Retinal pigment epithelial cell (primary cell): ENCODE measurements around the gene TMEFF2.

Experiments used
- DNase-seq: peaks from one replicate; pipeline ENCODE4 v3.0.0-alpha.2; 2010; ENCODE audit warnings: low read depth
- H3K4me3 ChIP-seq: 2 replicates; pipeline ENCODE4 v1.5.1; 2011; ENCODE audit warnings: mild to moderate bottlenecking, low read length, control low read depth, moderate library complexity
- TF ChIP-seq, protein P1 (sequence below): conservative IDR thresholded peaks from 2 replicates; pipeline ENCODE4 v1.5.1; 2011; ENCODE audit warnings: low read depth, low read length, control low read depth, inconsistent platforms

The TMEFF2 gene

DNA sequence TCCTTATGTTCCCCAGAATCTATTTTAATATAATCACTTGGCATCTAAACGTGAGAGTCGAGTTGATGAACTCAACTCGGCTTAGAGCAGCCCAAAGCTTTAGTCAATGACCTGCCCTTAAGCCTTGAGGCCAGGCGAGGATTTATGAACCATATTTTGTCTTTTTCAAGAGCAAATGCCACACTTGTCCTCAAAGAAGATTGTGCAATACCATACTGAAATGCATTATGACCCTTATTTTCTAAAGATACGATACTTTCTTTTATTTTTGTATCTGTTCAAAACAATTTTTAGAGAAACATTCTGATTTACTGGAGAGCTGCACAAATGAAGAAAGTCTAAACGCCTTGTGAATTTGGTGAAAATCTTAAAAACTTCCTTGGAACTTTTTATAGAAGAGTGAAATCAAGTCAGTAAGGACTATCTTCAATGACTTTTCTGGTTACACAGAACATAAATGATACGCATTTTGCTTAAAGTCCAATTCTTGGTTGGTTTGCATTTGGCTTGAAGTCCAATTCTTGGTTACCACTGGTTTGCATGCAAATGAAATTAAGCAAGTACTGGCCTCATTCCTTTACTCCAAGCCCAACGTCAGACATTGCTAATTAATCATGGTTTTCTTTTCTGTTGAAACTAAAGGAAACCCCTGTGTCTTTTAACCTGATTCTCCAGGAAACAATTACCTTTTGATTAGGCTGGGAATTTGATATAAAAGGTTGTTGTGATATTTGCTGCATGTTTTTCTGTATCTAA lies 242.0 kb downstream of the TMEFF2 start:
- DNase-seq, result no peak
- TF ChIP-seq, protein P1, sequence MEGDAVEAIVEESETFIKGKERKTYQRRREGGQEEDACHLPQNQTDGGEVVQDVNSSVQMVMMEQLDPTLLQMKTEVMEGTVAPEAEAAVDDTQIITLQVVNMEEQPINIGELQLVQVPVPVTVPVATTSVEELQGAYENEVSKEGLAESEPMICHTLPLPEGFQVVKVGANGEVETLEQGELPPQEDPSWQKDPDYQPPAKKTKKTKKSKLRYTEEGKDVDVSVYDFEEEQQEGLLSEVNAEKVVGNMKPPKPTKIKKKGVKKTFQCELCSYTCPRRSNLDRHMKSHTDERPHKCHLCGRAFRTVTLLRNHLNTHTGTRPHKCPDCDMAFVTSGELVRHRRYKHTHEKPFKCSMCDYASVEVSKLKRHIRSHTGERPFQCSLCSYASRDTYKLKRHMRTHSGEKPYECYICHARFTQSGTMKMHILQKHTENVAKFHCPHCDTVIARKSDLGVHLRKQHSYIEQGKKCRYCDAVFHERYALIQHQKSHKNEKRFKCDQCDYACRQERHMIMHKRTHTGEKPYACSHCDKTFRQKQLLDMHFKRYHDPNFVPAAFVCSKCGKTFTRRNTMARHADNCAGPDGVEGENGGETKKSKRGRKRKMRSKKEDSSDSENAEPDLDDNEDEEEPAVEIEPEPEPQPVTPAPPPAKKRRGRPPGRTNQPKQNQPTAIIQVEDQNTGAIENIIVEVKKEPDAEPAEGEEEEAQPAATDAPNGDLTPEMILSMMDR, result no peak
- no peak overlapping the region for H3K4me3 ChIP-seq

DNA sequence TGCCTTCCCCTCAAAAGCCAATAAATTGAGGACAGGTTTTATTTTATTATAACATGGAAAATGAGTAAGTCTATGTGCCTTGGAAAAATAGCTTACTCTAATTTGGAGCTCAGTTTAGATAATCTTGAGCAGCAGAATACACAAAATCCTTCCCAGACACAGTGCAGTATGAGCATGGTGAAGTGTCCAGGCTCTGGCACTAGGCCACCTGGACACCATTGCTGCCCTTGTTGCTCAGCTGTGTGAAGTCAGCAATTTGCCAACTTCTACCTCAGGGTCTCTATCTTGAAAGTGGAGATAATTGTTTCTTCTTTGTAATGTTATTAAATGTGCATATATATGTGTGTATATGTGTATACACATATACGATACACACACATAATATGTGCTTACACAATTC lies 242.9 kb downstream of the TMEFF2 start:
- no peak for DNase-seq
- H3K4me3 ChIP-seq, result no peak overlapping the region
- TF ChIP-seq, protein P1, result no peak

DNA sequence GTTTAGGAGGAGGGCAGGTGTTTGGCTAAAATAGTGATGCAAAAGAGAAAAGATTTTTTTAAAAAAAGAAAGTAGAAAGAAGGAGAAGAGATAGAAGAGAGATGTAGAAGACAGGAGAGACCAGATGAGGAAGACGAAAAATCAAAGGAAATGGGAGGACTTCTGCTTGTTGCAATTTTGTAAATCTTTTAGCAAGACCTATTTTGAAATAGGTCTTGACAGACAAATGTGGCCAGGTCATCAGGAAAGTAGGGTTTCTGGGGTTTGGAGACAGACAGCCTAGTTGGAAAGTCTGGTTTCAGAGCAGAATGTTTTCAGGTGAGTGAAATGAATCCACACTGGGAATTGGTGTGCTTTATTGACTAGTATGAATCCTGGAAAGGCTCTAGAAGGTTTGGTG lies 243.4 kb downstream of the TMEFF2 start:
- no peak overlapping the region for H3K4me3 ChIP-seq
- DNase-seq, result no peak
- TF ChIP-seq, protein P1, result no peak

DNA sequence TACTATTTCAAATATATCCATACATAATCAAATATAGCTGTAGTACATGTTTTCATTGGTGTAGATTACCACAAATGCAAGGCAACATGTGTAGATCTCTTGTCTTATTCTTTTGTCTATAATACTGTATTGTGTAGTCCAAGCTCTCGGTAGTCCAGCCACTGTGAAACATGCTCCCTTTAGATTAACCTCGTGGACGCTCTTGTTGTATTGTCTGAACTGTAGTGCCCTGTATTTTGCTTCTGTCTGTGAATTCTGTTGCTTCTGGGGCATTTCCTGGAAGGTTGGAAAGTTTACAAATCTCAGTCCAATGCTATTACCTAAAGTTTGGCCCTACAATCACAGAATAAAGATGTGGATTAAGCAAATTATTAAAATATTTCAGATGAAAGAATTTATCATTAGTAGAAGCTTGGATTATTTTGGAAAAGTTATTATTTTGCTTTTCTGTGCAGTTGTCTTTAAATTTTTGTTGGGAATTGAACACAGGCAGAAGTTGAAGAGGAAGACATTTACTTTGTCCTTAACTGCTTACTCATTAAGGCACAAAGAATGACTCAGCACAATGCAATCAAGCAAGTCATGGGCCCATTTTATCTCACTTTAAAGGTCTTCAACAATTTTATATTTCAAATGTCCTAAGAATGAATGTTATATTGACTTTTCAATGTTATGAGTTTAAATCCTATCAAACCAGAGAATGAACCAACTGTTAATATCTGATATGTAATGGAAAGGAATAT lies 244.4 kb downstream of the TMEFF2 start:
- TF ChIP-seq, protein P1, result no peak
- no peak overlapping the region for H3K4me3 ChIP-seq
- DNase-seq, result no peak

DNA sequence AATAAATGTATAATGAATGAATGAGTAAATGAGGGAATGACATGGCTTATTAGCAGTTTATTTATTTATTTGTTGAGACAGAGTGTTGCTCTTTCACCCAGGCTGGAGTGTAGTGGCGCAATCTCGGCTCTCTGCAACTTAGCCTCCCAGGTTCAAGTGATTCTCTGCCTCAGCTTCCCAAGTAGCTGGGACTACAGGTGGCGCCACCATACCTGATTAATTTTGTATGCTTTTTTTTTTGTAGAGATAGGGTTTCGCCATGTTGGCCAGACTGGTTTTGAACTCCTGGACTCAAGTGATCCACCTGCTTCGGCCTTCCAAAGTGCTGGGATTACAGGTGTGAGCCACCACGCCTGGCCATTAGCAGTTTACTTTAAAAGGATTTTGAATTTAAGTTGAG lies 247.5 kb downstream of the TMEFF2 start:
- H3K4me3 ChIP-seq, result no peak overlapping the region
- no peak for DNase-seq
- TF ChIP-seq, protein P1, result no peak

DNA sequence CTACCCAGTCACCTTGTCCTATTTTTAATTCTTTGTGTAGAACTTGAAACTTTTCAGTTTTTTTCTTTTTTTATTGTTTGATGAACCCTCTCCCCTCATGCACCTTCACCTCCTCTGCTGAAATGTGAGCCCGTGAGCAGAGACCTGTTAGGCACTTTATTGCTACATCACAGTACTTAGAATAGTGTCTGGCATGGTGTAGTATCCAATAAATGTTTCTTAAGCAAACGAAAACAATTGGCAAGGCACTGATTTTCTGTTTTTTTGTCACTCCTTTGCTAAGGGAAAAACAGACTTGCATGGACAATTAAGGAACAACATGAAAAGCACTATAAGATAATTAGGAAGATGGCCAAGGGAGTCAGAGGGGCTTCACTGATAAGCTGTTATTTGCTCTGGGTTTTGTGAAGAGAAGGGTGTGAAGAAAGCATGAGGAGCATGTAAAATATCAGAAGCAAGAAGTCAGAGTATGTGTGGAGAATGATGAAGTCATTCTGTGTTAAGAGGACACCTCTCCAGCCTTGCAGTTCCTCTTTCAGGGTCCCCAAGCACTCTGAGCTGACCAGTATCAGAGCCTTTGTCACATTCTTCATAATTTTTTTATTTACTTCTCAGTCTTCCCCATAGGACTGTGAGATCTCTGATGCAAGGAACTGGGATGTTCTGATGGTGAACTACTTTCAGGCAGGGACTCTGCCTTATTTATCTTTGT lies 248.1 kb downstream of the TMEFF2 start:
- H3K4me3 ChIP-seq, result no peak overlapping the region
- no peak for DNase-seq
- TF ChIP-seq, protein P1, result no peak

DNA sequence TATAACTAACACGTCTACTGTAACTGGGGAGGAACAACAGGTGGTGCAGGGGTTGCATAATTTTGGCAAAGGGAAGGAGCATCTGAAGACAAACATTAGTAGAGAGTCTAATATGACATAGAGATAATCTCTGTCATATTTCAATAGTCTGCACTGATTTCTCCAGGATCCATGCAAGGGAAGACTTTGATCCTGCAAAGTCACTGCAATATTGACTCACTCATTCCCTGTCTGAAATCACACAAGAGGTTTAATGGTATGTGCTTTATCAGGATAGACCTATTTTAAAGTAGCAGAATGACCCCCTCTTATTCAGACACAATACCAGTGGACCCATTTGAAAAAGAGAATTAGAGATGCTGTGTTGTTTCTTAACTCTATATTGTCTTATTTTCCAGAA lies 249.1 kb downstream of the TMEFF2 start:
- no peak overlapping the region for H3K4me3 ChIP-seq
- TF ChIP-seq, protein P1, result no peak
- DNase-seq, result no peak
